Uterus (tissue), 4 donors: ENCODE results near the gene PRKG1. TPM values are rescaled to one million over a fixed set of nuclear protein-coding genes. Genes with fewer than 3 reads are reported as not detected.

Experiments used
- DNase-seq, 2 donors: peaks; one replicate each; pipeline ENCODE4 v3.0.0-alpha.2; 2019 to 2020
- H3K27ac ChIP-seq, 2 donors: fragments of 200-600 bp; sonication (generic); 1 replicate in 1 of 2; 2 replicates in 1 of 2; pipeline ENCODE4 v1.5.1; 2016 to 2018
- H3K27me3 ChIP-seq, 2 donors: fragments of 200-600 bp; sonication (generic); one replicate each; pipeline ENCODE4 v1.5.1; 2018 to 2019; ENCODE audit warnings: control low read depth in 1 of 2
- H3K36me3 ChIP-seq, 2 donors: fragments of 200-600 bp; sonication (generic); one replicate each; pipeline ENCODE4 v1.5.1; 2019; ENCODE audit warnings: control low read depth in 1 of 2
- H3K4me1 ChIP-seq, 2 donors: fragments of 200-600 bp; sonication (generic); one replicate each; pipeline ENCODE4 v1.5.1; 2018 to 2019; ENCODE audit warnings: control low read depth in 1 of 2
- H3K4me3 ChIP-seq, 2 donors: fragments of 200-600 bp; sonication (generic); 1 replicate in 1 of 2; 2 replicates in 1 of 2; pipeline ENCODE4 v1.5.1; 2018 to 2019; ENCODE audit warnings: mild to moderate bottlenecking in 1 of 2
- H3K9me3 ChIP-seq, 2 donors: fragments of 200-600 bp; sonication (generic); one replicate each; pipeline ENCODE4 v1.5.1; 2019; ENCODE audit warnings: control low read depth in 1 of 2
- POLR2A ChIP-seq, 2 donors: fragments of 450-650 bp; IDR thresholded peaks; one replicate each; pipeline ENCODE4 v1.6.1; 2016; ENCODE audit warnings: antibody characterized with exemption in 2 of 2, mild to moderate bottlenecking in 1 of 2, moderate library complexity in 1 of 2
- intact Hi-C: fragments of 100-400 bp; cut with DNase I; formaldehyde crosslinking; loops from one replicate; pipeline ENCODE4 v1.15.1; 2023; ENCODE audit warnings: low total_unique reads
- total RNA-seq, 4 donors: library from RNA; depleted of rRNA in 3 of 4; stranded (reverse); fragments of >200 nt in 3 of 4; gene quantifications; one replicate each; pipeline versions ENCODE4 v1.1.0 to v1.2.4, GENCODE V29; 2014 to 2023
- TF ChIP-seq, protein P1 (sequence below), 4 experiments: fragments of 200-600 bp in 2 of 4; fragments of 450-650 bp in 2 of 4; sonication (generic) in 2 of 4; IDR thresholded peaks; one replicate each; pipeline ENCODE4 v1.5.1; 2016 to 2019; ENCODE audit warnings: antibody characterized with exemption in 4 of 4, mild to moderate bottlenecking in 2 of 4, moderate library complexity in 1 of 4
- donor health status: DM: yes; HTN: yes; CAD: no.

The PRKG1 gene
- total RNA-seq, 4 donors from 2014 or later, result 32.4 to 136 (median 69.6) TPM

DNA sequence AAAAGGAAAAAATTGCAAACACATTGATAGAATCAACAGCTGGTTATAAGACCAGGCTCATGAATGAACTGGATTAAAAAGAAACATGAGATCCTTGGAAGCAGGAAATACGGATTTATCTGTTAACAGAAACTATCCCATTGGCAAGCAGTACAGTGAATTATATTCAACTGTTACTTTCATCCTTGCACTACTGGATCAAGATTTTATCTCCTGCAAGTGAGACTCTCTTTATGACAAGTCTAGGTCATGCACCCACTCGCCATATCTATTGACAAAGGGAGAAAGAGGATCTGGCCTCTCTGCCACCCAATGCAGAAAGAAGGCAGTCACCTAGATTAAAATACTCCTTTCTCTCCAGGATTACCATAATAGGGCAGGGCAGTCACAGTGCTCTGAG, 583.7 kb downstream of the PRKG1 start:
- Histone ChIP-seq H3K4me1 (peaks cover 0 to 5% of the 10 kb centered on the region in 2 donors), H3K4me3 (no peak overlapping the region), H3K36me3 (no peaks in the 10 kb centered on the region), H3K27me3 (no peaks in the 10 kb centered on the region), H3K27ac (no peak overlapping the region), H3K9me3 (no peaks in the 10 kb centered on the region)
- intact Hi-C loops, result no loop called here
- TF ChIP-seq, protein P1, sequence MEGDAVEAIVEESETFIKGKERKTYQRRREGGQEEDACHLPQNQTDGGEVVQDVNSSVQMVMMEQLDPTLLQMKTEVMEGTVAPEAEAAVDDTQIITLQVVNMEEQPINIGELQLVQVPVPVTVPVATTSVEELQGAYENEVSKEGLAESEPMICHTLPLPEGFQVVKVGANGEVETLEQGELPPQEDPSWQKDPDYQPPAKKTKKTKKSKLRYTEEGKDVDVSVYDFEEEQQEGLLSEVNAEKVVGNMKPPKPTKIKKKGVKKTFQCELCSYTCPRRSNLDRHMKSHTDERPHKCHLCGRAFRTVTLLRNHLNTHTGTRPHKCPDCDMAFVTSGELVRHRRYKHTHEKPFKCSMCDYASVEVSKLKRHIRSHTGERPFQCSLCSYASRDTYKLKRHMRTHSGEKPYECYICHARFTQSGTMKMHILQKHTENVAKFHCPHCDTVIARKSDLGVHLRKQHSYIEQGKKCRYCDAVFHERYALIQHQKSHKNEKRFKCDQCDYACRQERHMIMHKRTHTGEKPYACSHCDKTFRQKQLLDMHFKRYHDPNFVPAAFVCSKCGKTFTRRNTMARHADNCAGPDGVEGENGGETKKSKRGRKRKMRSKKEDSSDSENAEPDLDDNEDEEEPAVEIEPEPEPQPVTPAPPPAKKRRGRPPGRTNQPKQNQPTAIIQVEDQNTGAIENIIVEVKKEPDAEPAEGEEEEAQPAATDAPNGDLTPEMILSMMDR (IDR thresholded peaks at IDR 0.05), result no peak
- no peak for TF ChIP-seq POLR2A (IDR thresholded peaks at IDR 0.05)
- no peak for DNase-seq

DNA sequence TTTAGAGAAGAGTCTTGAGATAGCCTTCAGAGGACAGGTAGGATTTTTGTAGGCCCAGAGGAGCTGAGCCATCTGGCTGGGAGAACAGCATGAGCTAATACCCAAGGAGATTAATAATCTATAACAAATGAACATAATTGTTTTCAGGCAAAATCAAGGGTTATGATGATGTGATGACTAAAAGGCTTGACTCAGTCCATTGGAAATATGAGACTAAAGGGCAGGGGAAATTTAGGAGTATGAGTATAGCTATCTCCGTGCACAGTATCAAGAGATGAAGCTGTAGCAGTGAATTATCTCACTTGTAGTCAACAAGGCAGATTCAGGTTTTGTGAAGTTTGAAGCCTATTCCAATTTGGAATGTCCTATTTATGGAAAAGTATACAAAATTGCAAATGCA, 585.1 kb downstream of the PRKG1 start:
- no peaks in the 10 kb centered on the region for H3K36me3 ChIP-seq
- no peak overlapping the region for H3K4me3 ChIP-seq
- H3K27me3 ChIP-seq, result no peaks in the 10 kb centered on the region
- H3K9me3 ChIP-seq, result no peaks in the 10 kb centered on the region
- no peak overlapping the region for H3K27ac ChIP-seq
- H3K4me1 ChIP-seq, result peaks cover 0 to 5% of the 10 kb centered on the region in 2 donors
- intact Hi-C loops, result no loop called here
- DNase-seq, result no peak
- no peak for TF ChIP-seq POLR2A (IDR thresholded peaks at IDR 0.05)
- TF ChIP-seq, protein P1 (IDR thresholded peaks at IDR 0.05), result no peak

DNA sequence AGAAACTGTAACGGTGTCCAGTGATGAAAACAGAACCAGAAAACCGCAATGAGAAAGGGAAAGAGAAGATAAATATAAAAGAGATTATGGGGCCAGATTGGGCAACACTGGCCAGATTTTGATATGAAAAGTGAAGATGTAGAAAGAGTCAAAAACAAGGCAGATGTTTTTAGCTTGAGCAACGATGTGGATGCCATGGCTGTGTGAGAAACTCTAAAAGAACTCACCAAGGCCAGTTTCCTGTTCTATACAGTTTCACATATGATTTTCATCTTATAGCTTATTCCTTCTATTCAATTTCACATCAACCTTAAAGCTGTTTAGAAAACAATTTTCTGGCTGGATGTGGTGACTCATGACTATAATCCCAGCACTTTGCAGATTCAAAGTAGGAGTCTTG, 588.8 kb downstream of the PRKG1 start:
- no peak for DNase-seq
- Histone ChIP-seq H3K27ac (no peak overlapping the region), H3K27me3 (no peaks in the 10 kb centered on the region), H3K9me3 (no peaks in the 10 kb centered on the region), H3K4me3 (no peak overlapping the region), H3K36me3 (no peaks in the 10 kb centered on the region), H3K4me1 (no peaks in the 10 kb centered on the region)
- TF ChIP-seq POLR2A (IDR thresholded peaks at IDR 0.05), result no peak
- TF ChIP-seq, protein P1 (IDR thresholded peaks at IDR 0.05), result no peak
- intact Hi-C loops, result no loop called here

DNA sequence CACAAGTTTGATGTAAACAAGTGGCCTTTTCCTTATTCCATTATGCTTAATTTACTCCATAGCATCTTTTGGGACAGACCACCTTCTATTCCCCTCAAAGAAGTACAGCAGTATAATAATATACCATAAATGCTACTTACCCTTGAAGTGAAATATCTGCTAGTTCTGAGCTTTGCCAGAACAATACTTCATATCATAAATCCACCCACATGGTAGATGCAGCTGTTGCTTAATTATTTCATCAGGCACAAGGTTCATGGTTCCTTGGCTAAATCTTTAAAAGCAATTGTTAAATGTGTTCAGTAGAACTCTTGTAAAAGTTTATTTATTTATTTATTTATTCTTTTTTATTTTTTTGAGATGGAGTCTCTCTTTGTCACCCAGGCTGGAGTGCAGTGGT, 592.2 kb downstream of the PRKG1 start:
- TF ChIP-seq, protein P1 (IDR thresholded peaks at IDR 0.05), result no peak
- no peak for DNase-seq
- Histone ChIP-seq H3K27me3 (no peaks in the 10 kb centered on the region), H3K27ac (no peak overlapping the region), H3K4me3 (no peak overlapping the region), H3K9me3 (no peaks in the 10 kb centered on the region), H3K36me3 (no peaks in the 10 kb centered on the region), H3K4me1 (no peaks in the 10 kb centered on the region)
- intact Hi-C loops, result no loop called here

DNA sequence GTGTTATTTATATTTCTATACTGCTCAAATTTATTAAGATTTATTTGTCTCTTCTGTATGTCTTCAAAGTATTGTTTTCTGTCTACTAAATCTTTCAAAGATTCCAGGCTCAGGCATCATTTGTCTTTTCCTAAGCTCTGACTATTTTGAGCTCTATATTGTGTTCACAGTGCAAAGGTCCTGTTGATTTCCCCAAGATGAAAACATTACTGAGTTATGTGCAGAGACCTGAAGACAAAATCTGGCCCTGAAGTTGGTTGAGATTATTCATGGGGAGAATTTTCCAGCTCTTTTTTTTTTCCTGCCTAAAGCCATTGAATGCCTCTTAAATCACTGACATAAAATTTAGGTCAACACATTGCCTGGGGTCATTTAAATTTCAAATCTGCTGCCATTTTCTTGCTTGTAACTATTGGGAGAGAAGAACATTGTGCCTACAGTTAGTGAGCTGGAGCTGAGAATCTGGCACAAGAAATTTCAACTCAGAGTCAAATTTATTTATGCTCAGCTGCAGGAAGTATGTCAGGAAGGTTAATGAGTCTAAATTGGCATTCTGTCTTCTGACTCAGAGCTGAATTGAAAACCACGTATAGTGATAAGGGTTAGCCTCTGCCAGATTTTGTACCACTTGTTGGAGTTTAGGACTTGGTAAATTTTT, 593.5 kb downstream of the PRKG1 start:
- DNase-seq, result no peak
- Histone ChIP-seq H3K4me3 (no peak overlapping the region), H3K27me3 (no peaks in the 10 kb centered on the region), H3K4me1 (no peaks in the 10 kb centered on the region), H3K9me3 (no peaks in the 10 kb centered on the region), H3K36me3 (no peaks in the 10 kb centered on the region), H3K27ac (no peak overlapping the region)
- intact Hi-C loops, result no loop called here
- no peak for TF ChIP-seq POLR2A (IDR thresholded peaks at IDR 0.05)
- TF ChIP-seq, protein P1 (IDR thresholded peaks at IDR 0.05), result no peak
